ENCODE data around the gene B4GALNT1. TPM values are rescaled to one million over a fixed set of nuclear protein-coding genes. Genes with fewer than 3 reads are reported as not detected.
"Not testable (repeated sequence)": the region's sequence is repeated elsewhere in the genome, so short reads cannot be mapped to it uniquely, and the experiment has no call there.

The B4GALNT1 gene
- total RNA-seq, 1 donor from 2014 or later, result 83.9 TPM

DNA sequence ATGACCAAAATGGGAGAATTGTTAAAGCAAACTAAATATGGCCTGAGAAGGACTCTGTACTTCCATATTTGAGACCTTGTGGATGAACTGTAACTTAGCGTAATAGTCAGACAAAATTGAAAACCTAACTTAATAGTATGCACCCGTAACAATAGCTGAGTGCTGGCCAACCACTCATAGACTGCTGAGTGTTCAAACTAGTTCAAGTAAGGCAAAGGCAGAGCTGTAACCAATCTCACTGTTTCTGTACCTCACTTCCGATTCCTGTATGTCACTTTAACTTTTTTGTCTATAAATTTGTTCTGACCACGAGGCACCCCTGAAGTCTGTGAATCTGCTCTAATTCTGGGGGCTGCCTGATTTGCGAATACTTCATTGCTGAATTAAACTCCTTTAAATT is 33.9 kb upstream of the B4GALNT1 start:
- no peaks in the 10 kb centered on the region for H3K4me1 Mint-ChIP-seq (ENCODE audit: low read depth, unreplicated experiment)
- H3K9me3 Mint-ChIP-seq (ENCODE audit: unreplicated experiment), result peaks cover 8% of the 10 kb centered on the region
- H3K27ac Mint-ChIP-seq (ENCODE audit: unreplicated experiment), result no peak overlapping the region
- no peak for DNase-seq
- H3K27me3 Mint-ChIP-seq (ENCODE audit: unreplicated experiment), result no peaks in the 10 kb centered on the region
- no peak overlapping the region for H3K4me3 Mint-ChIP-seq (ENCODE audit: unreplicated experiment)
- no peak for TF ChIP-seq CTCF (IDR thresholded peaks at IDR 0.05; ENCODE audit: partially characterized antibody, unreplicated experiment)
- peaks cover 11% of the 10 kb centered on the region for H3K36me3 Mint-ChIP-seq (ENCODE audit: unreplicated experiment)

- not testable (repeated sequence) for DNase-seq; H3K9me3 Mint-ChIP-seq (ENCODE audit: unreplicated experiment); H3K4me1 Mint-ChIP-seq (ENCODE audit: low read depth, unreplicated experiment); H3K27me3 Mint-ChIP-seq (ENCODE audit: unreplicated experiment); H3K4me3 Mint-ChIP-seq (ENCODE audit: unreplicated experiment)
- Mint-ChIP-seq H3K27ac (ENCODE audit: unreplicated experiment) (peak overlapping the region; percentile 88), H3K36me3 (ENCODE audit: unreplicated experiment) (peaks cover 11% of the 10 kb centered on the region)
These were observed 32.2 kb upstream of the B4GALNT1 start for GRCh38 chr12:57665066-57665820.

GRCh38 chr12:57661376-57661775 is 28.4 kb upstream of the B4GALNT1 start:
- no peaks in the 10 kb centered on the region for H3K4me1 Mint-ChIP-seq (ENCODE audit: low read depth, unreplicated experiment)
- H3K4me3 Mint-ChIP-seq (ENCODE audit: unreplicated experiment), result no peak overlapping the region
- no peak overlapping the region for H3K27ac Mint-ChIP-seq (ENCODE audit: unreplicated experiment)
- TF ChIP-seq CTCF (IDR thresholded peaks at IDR 0.05; ENCODE audit: partially characterized antibody, unreplicated experiment), result no peak
- no peak for DNase-seq
- H3K9me3 Mint-ChIP-seq (ENCODE audit: unreplicated experiment), result peaks cover 5% of the 10 kb centered on the region
- peaks cover 5% of the 10 kb centered on the region for H3K27me3 Mint-ChIP-seq (ENCODE audit: unreplicated experiment)
- peaks cover 4% of the 10 kb centered on the region for H3K36me3 Mint-ChIP-seq (ENCODE audit: unreplicated experiment)

GRCh38 chr12:57658890-57659289 is 25.9 kb upstream of the B4GALNT1 start:
- TF ChIP-seq CTCF (IDR thresholded peaks at IDR 0.05; ENCODE audit: partially characterized antibody, unreplicated experiment), result no peak
- Mint-ChIP-seq H3K27me3 (ENCODE audit: unreplicated experiment) (peaks cover 5% of the 10 kb centered on the region), H3K4me1 (ENCODE audit: low read depth, unreplicated experiment) (no peaks in the 10 kb centered on the region), H3K4me3 (ENCODE audit: unreplicated experiment) (no peak overlapping the region), H3K9me3 (ENCODE audit: unreplicated experiment) (peaks cover 3% of the 10 kb centered on the region), H3K36me3 (ENCODE audit: unreplicated experiment) (no peaks in the 10 kb centered on the region), H3K27ac (ENCODE audit: unreplicated experiment) (no peak overlapping the region)
- no peak for DNase-seq

DNA sequence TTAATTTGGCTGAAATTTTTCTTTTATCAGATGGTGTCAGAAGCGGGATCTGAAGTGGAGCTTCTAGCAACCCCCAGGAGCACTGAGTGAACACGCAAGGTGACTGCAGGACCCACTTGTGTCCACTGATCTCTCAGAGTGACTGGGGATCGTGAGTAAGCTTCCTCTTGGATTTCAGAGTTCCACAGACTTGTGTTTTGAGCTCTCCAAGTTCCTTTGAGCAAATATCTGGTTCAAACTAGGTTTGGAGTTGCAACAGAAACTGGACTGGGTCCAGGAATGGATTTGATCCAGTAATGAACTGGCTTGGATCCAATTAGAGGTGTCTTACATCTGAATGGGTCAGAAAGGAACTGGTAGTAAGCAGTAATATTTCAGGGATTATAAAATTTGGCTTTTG is 24.7 kb upstream of the B4GALNT1 start:
- Mint-ChIP-seq H3K4me3 (ENCODE audit: unreplicated experiment) (no peak overlapping the region), H3K27ac (ENCODE audit: unreplicated experiment) (no peak overlapping the region), H3K27me3 (ENCODE audit: unreplicated experiment) (peaks cover 5% of the 10 kb centered on the region), H3K36me3 (ENCODE audit: unreplicated experiment) (no peaks in the 10 kb centered on the region), H3K9me3 (ENCODE audit: unreplicated experiment) (peaks cover 3% of the 10 kb centered on the region), H3K4me1 (ENCODE audit: low read depth, unreplicated experiment) (no peaks in the 10 kb centered on the region)
- DNase-seq, result no peak
- no peak for TF ChIP-seq CTCF (IDR thresholded peaks at IDR 0.05; ENCODE audit: partially characterized antibody, unreplicated experiment)

GRCh38 chr12:57656408-57656807 is 23.4 kb upstream of the B4GALNT1 start:
- H3K36me3 Mint-ChIP-seq (ENCODE audit: unreplicated experiment); H3K4me3 Mint-ChIP-seq (ENCODE audit: unreplicated experiment); H3K27me3 Mint-ChIP-seq (ENCODE audit: unreplicated experiment); DNase-seq; H3K27ac Mint-ChIP-seq (ENCODE audit: unreplicated experiment); H3K9me3 Mint-ChIP-seq (ENCODE audit: unreplicated experiment); H3K4me1 Mint-ChIP-seq (ENCODE audit: low read depth, unreplicated experiment): not testable (repeated sequence)

Measured in glutamatergic neuron (in vitro differentiated cells).